MM.1S (cell line): ENCODE data around the gene RNF220.

ENCODE experiments used
- DNase-seq: peaks from one replicate; pipeline ENCODE4 v3.0.0-alpha.2; 2015
- H2AFZ ChIP-seq: fragments of 300-600 bp; sonication (generic); 2 replicates; pipeline ENCODE4 v1.6.0; 2016; ENCODE audit warnings: antibody characterized with exemption, low read length
- H3F3A ChIP-seq: fragments of 300-600 bp; sonication (generic); 2 replicates; pipeline ENCODE4 v1.6.1; 2016; ENCODE audit warnings: mild to moderate bottlenecking, antibody characterized with exemption, low read length, moderate library complexity, mixed read lengths; ENCODE audit not compliant: insufficient read depth
- H3K27ac ChIP-seq: fragments of 300-600 bp; sonication (generic); 2 replicates; pipeline ENCODE4 v1.5.1; 2016; ENCODE audit warnings: mild to moderate bottlenecking, low read length
- H3K27me3 ChIP-seq: fragments of 300-600 bp; sonication (generic); replicated peaks from 2 replicates; pipeline ENCODE4 v1.6.0; 2016; ENCODE audit warnings: low read length; ENCODE audit not compliant: insufficient read depth
- H3K36me3 ChIP-seq: fragments of 300-600 bp; sonication (generic); replicated peaks from 2 replicates; pipeline ENCODE4 v1.6.1; 2016; ENCODE audit warnings: mild to moderate bottlenecking, low read length, mixed read lengths; ENCODE audit not compliant: insufficient read depth
- H3K4me1 ChIP-seq: fragments of 300-600 bp; sonication (generic); 2 replicates; pipeline ENCODE4 v1.6.1; 2016; ENCODE audit warnings: low read length, mixed read lengths
- H3K4me2 ChIP-seq: fragments of 300-600 bp; sonication (generic); 2 replicates; pipeline ENCODE4 v1.6.0; 2016; ENCODE audit warnings: low read depth, low read length
- H3K4me3 ChIP-seq: fragments of 300-600 bp; sonication (generic); 2 replicates; pipeline ENCODE4 v1.5.1; 2016; ENCODE audit warnings: low read length, mixed read lengths
- H3K79me2 ChIP-seq: fragments of 300-600 bp; sonication (generic); 2 replicates; pipeline ENCODE4 v1.6.1; 2016; ENCODE audit warnings: mixed run types, low read length, mixed read lengths
- H3K9ac ChIP-seq: fragments of 300-600 bp; sonication (generic); 2 replicates; pipeline ENCODE4 v1.6.1; 2016; ENCODE audit warnings: low read length, mixed read lengths
- H3K9me2 ChIP-seq: fragments of 300-600 bp; sonication (generic); replicated peaks from 2 replicates; pipeline ENCODE4 v1.6.1; 2016; ENCODE audit warnings: mild to moderate bottlenecking, low read length, mixed read lengths; ENCODE audit not compliant: insufficient read depth
- H3K9me3 ChIP-seq: fragments of 300-600 bp; sonication (generic); replicated peaks from 2 replicates; pipeline ENCODE4 v1.6.1; 2016; ENCODE audit warnings: mild to moderate bottlenecking, low read length, mixed read lengths; ENCODE audit not compliant: insufficient read depth
- H4K20me1 ChIP-seq: fragments of 300-600 bp; sonication (generic); 2 replicates; pipeline ENCODE4 v1.6.1; 2016; ENCODE audit warnings: mild to moderate bottlenecking, low read length, moderate library complexity, mixed read lengths; ENCODE audit not compliant: insufficient read depth
- CTCF ChIP-seq: fragments of 300-600 bp; sonication (generic); IDR thresholded peaks from 2 replicates; pipeline ENCODE4 v1.5.1; 2016; ENCODE audit warnings: antibody characterized with exemption, low read length, mixed read lengths
- EZH2 ChIP-seq: fragments of 300-600 bp; sonication (generic); optimal IDR thresholded peaks from 2 replicates; pipeline ENCODE3; 2017; ENCODE audit warnings: low read depth, mild to moderate bottlenecking, antibody characterized with exemption, low read length, mixed read lengths
- EZH2phosphoT487 ChIP-seq: fragments of 300-600 bp; sonication (generic); IDR thresholded peaks from 2 replicates; pipeline ENCODE4 v1.6.1; 2018; ENCODE audit warnings: antibody characterized with exemption, low read length

The RNF220 gene

GRCh38 chr1:44596511-44596910 lies 191.5 kb downstream of the RNF220 start:
- no peak for TF ChIP-seq EZH2
- no peak for TF ChIP-seq EZH2phosphoT487
- no peak for TF ChIP-seq CTCF
- no peak overlapping the region for H3K27ac ChIP-seq

GRCh38 chr1:44598167-44598566 lies 193.1 kb downstream of the RNF220 start:
- H2AFZ ChIP-seq: no peak overlapping the region
- TF ChIP-seq EZH2phosphoT487 (no peak), CTCF (no peak), EZH2 (no peak)
- DNase-seq: no peak

More at GRCh38 chr1:44596511-44596910, 191.5 kb downstream of the RNF220 start:
- no peak for DNase-seq
- H3K4me2 ChIP-seq: no peak overlapping the region
- H3K4me3 ChIP-seq: no peak overlapping the region
- H4K20me1 ChIP-seq: no peaks in the 10 kb centered on the region
- no peak overlapping the region for H3K9ac ChIP-seq
- H3K27me3 ChIP-seq: peaks cover 21% of the 10 kb centered on the region
- no peaks in the 10 kb centered on the region for H3K36me3 ChIP-seq
- no peaks in the 10 kb centered on the region for H3K9me2 ChIP-seq
- no peak overlapping the region for H2AFZ ChIP-seq
- no peaks in the 10 kb centered on the region for H3K4me1 ChIP-seq
- no peaks in the 10 kb centered on the region for H3F3A ChIP-seq
- H3K9me3 ChIP-seq: no peaks in the 10 kb centered on the region
- no peaks in the 10 kb centered on the region for H3K79me2 ChIP-seq

GRCh38 chr1:44602634-44603628 lies 197.9 kb downstream of the RNF220 start:
- Histone ChIP-seq H3K79me2 (no peaks in the 10 kb centered on the region), H3K9me2 (no peaks in the 10 kb centered on the region), H3K4me3 (no peak overlapping the region), H3K9me3 (no peaks in the 10 kb centered on the region), H4K20me1 (no peaks in the 10 kb centered on the region), H3K36me3 (no peaks in the 10 kb centered on the region), H3F3A (no peaks in the 10 kb centered on the region), H3K9ac (no peak overlapping the region), H3K27me3 (peaks cover 48% of the 10 kb centered on the region), H3K4me1 (no peaks in the 10 kb centered on the region), H3K27ac (no peak overlapping the region), H2AFZ (no peak overlapping the region), H3K4me2 (no peak overlapping the region)
- TF ChIP-seq EZH2phosphoT487 (no peak), CTCF (no peak), EZH2 (no peak)
- DNase-seq: no peak

More at GRCh38 chr1:44598167-44598566, 193.1 kb downstream of the RNF220 start:
- Histone ChIP-seq H3K4me1 (no peaks in the 10 kb centered on the region), H4K20me1 (no peaks in the 10 kb centered on the region), H3K9me3 (no peaks in the 10 kb centered on the region), H3K27ac (no peak overlapping the region), H3K9ac (no peak overlapping the region), H3K36me3 (no peaks in the 10 kb centered on the region), H3K27me3 (peaks cover 34% of the 10 kb centered on the region), H3K79me2 (no peaks in the 10 kb centered on the region), H3K4me2 (no peak overlapping the region), H3F3A (no peaks in the 10 kb centered on the region), H3K4me3 (no peak overlapping the region), H3K9me2 (no peaks in the 10 kb centered on the region)
